Ovary (tissue), 3 donors: Measurements from ENCODE around the gene CASP3.

Experiments used
- CTCF ChIP-seq, 3 donors: fragments of 450-650 bp in 2 of 3; fragments of 200-600 bp in 1 of 3; IDR thresholded peaks; one replicate each; pipeline versions ENCODE4 v1.5.1 to v1.8.0; 2016 to 2022; ENCODE audit warnings: antibody characterized with exemption in 3 of 3, mild to moderate bottlenecking in 1 of 3
- POLR2A ChIP-seq: fragments of 450-650 bp; IDR thresholded peaks from one replicate; pipeline ENCODE4 v1.6.1; 2017; ENCODE audit warnings: antibody characterized with exemption, mild to moderate bottlenecking, moderate library complexity
- donor health status: DM: no; HTN: no; CAD: no.

DNA sequence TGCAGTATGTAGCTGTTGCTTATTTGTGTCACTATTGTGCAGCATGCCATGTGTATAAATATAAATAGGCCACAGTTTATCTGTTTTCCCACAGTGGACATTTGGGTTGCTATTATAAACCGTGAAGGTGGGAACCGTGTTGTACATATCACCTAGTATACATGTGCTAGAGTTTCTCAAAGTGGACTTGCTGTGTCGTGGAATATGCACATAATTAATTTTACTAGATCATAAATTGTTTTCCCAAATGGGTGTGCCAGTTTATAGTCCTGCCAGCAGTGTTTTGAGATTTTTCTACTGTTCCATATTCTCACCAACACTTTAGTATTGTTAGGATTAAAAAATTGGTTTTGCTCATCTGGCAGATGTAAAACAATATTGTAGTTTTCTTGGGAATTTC lies 38.8 kb upstream of the CASP3 start:
- TF ChIP-seq CTCF (IDR thresholded peaks at IDR 0.05) (no peak), POLR2A (no peak)
